Measurements from ENCODE around the gene ARHGAP8.
"Not testable (repeated sequence)": the region's sequence is repeated elsewhere in the genome, so short reads cannot be mapped to it uniquely, and the experiment has no call there.

The ARHGAP8 gene

DNA sequence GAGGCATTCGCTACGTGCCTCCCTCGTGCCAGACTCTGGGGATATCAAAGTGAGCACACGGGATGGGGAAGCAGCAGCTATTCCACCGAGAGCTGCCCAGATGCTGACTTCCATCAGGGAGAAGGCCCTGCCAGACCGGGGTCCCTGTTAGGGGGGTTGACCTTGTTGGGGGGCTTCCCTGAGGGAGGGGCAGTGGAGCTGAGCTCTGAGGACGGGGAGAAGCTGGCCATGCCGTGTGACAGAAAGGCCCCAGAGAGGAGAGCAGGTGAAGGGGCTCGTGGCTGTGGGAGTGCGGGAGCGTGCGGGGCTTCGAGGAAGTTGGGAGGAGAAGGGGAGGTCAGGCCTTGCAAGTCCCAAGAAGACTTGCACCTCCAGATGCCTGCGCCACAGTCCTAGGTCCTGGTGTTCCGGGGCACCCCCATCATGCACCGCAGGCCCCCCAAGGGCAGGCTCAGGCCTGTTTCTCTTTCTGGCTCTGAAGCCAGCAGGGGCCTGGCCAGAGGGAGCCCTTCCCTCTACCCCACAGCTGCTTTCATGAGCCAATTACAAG is 94.4 kb downstream of the ARHGAP8 start:
- peaks cover 2 to 5% of the 10 kb centered on the region in 2 donors for H3K27me3 ChIP-seq (ENCODE audit: control insufficient read depth in 1 of 2, insufficient read depth in 2 of 2, low read length in 2 of 2)
- H3K4me3 ChIP-seq (ENCODE audit: low read length in 2 of 2), result no peak overlapping the region
- H3K9me3 ChIP-seq (ENCODE audit: control insufficient read depth in 2 of 2, low read length in 2 of 2), result peaks cover 0 to 11% of the 10 kb centered on the region in 2 donors
- H3K4me1 ChIP-seq (ENCODE audit: control insufficient read depth, insufficient read depth, low read length), result no peaks in the 10 kb centered on the region
- no peak overlapping the region for H3K27ac ChIP-seq (ENCODE audit: low read length)
- no peak overlapping the region for H3K9ac ChIP-seq (ENCODE audit: low read length in 2 of 2)
- H3K36me3 ChIP-seq (ENCODE audit: control insufficient read depth in 2 of 2, insufficient read depth in 2 of 2, low read length in 2 of 2), result no peaks in the 10 kb centered on the region

DNA sequence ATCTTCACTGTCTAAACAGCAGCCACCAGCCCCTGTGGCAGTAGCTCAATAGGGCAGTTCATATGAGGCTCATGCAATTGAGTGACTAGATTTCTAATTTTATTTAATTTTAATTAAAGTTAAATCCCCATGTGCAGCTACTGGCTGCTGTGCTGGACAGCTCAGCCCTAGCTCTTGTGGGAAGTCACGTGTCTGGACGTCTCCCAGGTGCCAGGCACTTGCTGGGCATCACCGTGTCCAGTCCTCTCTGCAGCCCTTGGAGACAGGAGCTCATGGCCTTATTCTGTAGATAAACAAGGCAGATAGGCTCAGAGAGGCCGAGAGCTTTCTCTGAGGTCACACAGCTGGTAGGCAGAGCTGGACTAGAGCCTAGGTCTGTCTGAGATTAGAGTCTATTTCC is 95.0 kb downstream of the ARHGAP8 start:
- H3K36me3 ChIP-seq (ENCODE audit: control insufficient read depth in 2 of 2, insufficient read depth in 2 of 2, low read length in 2 of 2), result no peaks in the 10 kb centered on the region
- H3K9ac ChIP-seq (ENCODE audit: low read length in 2 of 2), result no peak overlapping the region
- H3K27ac ChIP-seq (ENCODE audit: low read length), result no peak overlapping the region
- H3K27me3 ChIP-seq (ENCODE audit: control insufficient read depth in 1 of 2, insufficient read depth in 2 of 2, low read length in 2 of 2), result peaks cover 2 to 5% of the 10 kb centered on the region in 2 donors
- H3K4me3 ChIP-seq (ENCODE audit: low read length in 2 of 2), result no peak overlapping the region
- peaks cover 0 to 11% of the 10 kb centered on the region in 2 donors for H3K9me3 ChIP-seq (ENCODE audit: control insufficient read depth in 2 of 2, low read length in 2 of 2)
- no peaks in the 10 kb centered on the region for H3K4me1 ChIP-seq (ENCODE audit: control insufficient read depth, insufficient read depth, low read length)

DNA sequence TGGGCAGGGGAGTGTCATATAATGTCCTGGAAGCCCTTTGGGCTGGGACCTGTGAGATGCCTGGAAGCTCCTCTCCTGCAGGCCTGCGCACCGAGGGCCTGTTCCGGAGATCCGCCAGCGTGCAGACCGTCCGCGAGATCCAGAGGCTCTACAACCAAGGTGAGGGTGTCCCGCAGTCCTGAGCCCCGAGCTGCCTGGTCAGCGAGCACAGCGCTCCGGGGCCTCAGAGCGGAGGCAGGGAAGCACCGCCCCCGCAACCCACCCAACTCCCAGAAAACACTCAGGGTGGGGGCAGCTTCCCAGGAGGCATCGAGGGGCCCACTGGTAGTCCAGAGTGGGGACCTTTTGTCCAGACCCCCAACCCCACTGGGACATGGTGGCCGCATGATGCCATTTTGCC is 95.5 kb downstream of the ARHGAP8 start:
- no peak overlapping the region for H3K4me3 ChIP-seq (ENCODE audit: low read length in 2 of 2)
- no peaks in the 10 kb centered on the region for H3K4me1 ChIP-seq (ENCODE audit: control insufficient read depth, insufficient read depth, low read length)
- no peaks in the 10 kb centered on the region for H3K36me3 ChIP-seq (ENCODE audit: control insufficient read depth in 2 of 2, insufficient read depth in 2 of 2, low read length in 2 of 2)
- peaks cover 0 to 11% of the 10 kb centered on the region in 2 donors for H3K9me3 ChIP-seq (ENCODE audit: control insufficient read depth in 2 of 2, low read length in 2 of 2)
- no peak overlapping the region for H3K27ac ChIP-seq (ENCODE audit: low read length)
- H3K9ac ChIP-seq (ENCODE audit: low read length in 2 of 2), result no peak overlapping the region
- H3K27me3 ChIP-seq (ENCODE audit: control insufficient read depth in 1 of 2, insufficient read depth in 2 of 2, low read length in 2 of 2), result peaks cover 0 to 5% of the 10 kb centered on the region in 2 donors

DNA sequence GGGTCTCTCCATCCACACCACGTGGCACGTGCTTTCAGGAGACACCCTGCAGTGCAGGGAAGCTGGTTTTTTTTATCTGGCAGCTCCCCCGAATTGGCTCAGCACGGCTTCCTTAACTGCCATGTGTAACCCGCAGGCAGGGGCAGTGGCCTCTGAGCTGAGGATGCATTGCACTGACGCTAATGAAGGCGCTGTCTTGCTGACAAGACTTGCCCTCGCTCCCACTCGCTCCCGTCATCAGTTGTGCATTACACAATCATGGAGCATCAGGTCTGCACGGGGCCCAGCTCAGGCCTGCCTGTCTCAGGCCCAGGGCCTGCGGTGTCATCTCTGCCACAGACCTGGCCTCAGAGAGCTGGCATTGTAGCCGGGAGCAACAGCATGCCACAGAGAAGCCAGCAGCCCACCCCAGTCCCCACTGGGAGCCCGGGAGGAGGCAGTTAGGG is 95.9 kb downstream of the ARHGAP8 start:
- no peak overlapping the region for H3K4me3 ChIP-seq (ENCODE audit: low read length in 2 of 2)
- no peaks in the 10 kb centered on the region for H3K36me3 ChIP-seq (ENCODE audit: control insufficient read depth in 2 of 2, insufficient read depth in 2 of 2, low read length in 2 of 2)
- no peaks in the 10 kb centered on the region for H3K4me1 ChIP-seq (ENCODE audit: control insufficient read depth, insufficient read depth, low read length)
- no peak overlapping the region for H3K27ac ChIP-seq (ENCODE audit: low read length)
- H3K9me3 ChIP-seq (ENCODE audit: control insufficient read depth in 2 of 2, low read length in 2 of 2), result peaks cover 0 to 11% of the 10 kb centered on the region in 2 donors
- H3K27me3 ChIP-seq (ENCODE audit: control insufficient read depth in 1 of 2, insufficient read depth in 2 of 2, low read length in 2 of 2), result peaks cover 0 to 5% of the 10 kb centered on the region in 2 donors
- no peak overlapping the region for H3K9ac ChIP-seq (ENCODE audit: low read length in 2 of 2)

DNA sequence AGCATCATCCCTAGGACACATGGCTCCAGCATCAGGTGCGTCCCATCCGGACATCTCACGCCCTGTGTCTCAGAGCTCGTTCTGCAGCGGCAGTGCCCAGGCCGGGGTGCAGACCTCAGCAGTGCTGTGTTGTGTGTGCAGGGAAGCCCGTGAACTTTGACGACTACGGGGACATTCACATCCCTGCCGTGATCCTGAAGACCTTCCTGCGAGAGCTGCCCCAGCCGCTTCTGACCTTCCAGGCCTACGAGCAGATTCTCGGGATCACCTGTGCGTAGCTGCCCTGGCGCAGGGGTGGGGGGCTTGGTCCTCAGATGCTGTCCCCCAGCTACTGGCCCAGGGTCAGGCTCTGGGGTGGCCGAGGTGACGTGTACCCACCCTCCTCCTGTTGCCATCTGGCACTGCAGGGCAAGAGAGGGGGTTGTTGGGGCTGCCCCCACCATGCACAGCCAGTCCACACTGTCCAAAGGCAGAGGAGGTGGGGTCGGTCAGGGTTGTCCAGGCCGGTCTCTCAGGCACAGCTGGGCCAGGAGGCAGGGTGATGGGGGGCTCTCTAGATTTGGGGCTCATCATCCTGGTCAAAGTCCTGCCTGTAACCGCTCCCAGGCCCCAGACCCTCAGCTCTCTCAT is 96.5 kb downstream of the ARHGAP8 start:
- no peaks in the 10 kb centered on the region for H3K4me1 ChIP-seq (ENCODE audit: control insufficient read depth, insufficient read depth, low read length)
- H3K36me3 ChIP-seq (ENCODE audit: control insufficient read depth in 2 of 2, insufficient read depth in 2 of 2, low read length in 2 of 2), result no peaks in the 10 kb centered on the region
- H3K9me3 ChIP-seq (ENCODE audit: control insufficient read depth in 2 of 2, low read length in 2 of 2), result peaks cover 0 to 9% of the 10 kb centered on the region in 2 donors
- H3K4me3 ChIP-seq (ENCODE audit: low read length in 2 of 2), result no peak overlapping the region
- H3K27me3 ChIP-seq (ENCODE audit: control insufficient read depth in 1 of 2, insufficient read depth in 2 of 2, low read length in 2 of 2), result peaks cover 0 to 5% of the 10 kb centered on the region in 2 donors
- no peak overlapping the region for H3K27ac ChIP-seq (ENCODE audit: low read length)
- H3K9ac ChIP-seq (ENCODE audit: low read length in 2 of 2), result no peak overlapping the region

DNA sequence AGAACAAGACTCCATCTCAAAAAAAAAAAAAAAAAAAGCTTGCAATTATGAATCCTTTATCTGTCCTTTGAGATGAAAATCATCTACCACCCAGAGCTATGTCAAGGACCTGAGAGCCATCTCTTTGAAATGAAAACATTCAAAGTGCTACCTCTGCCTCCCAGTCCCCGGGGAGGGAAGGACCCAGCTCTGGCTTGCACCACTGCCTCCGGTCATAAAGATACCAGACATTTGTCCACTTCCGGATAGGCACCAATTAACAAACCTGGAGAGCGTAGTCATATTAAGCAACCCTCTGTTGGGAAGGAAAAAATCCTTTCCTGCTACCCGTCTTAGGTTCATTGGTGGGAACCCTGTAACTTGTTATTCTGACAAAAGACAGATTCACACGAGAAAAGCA is 98.6 kb downstream of the ARHGAP8 start:
- Histone ChIP-seq H3K9ac (ENCODE audit: low read length in 2 of 2) (no peak overlapping the region), H3K9me3 (ENCODE audit: control insufficient read depth in 2 of 2, low read length in 2 of 2) (no peaks in the 10 kb centered on the region), H3K27me3 (ENCODE audit: control insufficient read depth in 1 of 2, insufficient read depth in 2 of 2, low read length in 2 of 2) (peaks cover 0 to 5% of the 10 kb centered on the region in 2 donors), H3K36me3 (ENCODE audit: control insufficient read depth in 2 of 2, insufficient read depth in 2 of 2, low read length in 2 of 2) (no peaks in the 10 kb centered on the region), H3K27ac (ENCODE audit: low read length) (no peak overlapping the region), H3K4me1 (ENCODE audit: control insufficient read depth, insufficient read depth, low read length) (no peaks in the 10 kb centered on the region), H3K4me3 (ENCODE audit: low read length in 2 of 2) (no peak overlapping the region)

DNA sequence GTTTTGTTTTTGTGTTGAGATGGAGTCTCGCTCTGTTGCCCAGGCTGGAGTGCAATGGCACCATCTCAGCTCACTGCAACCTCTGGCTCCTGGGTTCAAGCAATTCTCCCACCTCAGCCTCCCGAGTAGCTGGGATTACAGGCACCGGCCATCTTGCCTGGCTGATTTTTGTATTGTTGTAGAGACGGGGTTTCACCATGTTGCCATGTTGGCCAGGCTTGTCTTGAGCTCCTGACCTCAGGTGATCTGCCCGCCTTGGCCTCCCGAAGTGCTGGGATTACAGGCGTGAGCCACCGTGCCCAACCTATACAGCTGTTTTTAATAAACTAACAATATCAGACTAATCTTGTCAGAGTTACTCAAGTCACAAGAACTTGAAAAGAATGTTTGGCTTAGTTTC is 102.3 kb downstream of the ARHGAP8 start:
- not testable (repeated sequence) for H3K9me3 ChIP-seq (ENCODE audit: control insufficient read depth in 2 of 2, low read length in 2 of 2); H3K27ac ChIP-seq (ENCODE audit: low read length); H3K36me3 ChIP-seq (ENCODE audit: control insufficient read depth in 2 of 2, insufficient read depth in 2 of 2, low read length in 2 of 2); H3K9ac ChIP-seq (ENCODE audit: low read length in 2 of 2); H3K27me3 ChIP-seq (ENCODE audit: control insufficient read depth in 1 of 2, insufficient read depth in 2 of 2, low read length in 2 of 2); H3K4me3 ChIP-seq (ENCODE audit: low read length in 2 of 2); H3K4me1 ChIP-seq (ENCODE audit: control insufficient read depth, insufficient read depth, low read length)

DNA sequence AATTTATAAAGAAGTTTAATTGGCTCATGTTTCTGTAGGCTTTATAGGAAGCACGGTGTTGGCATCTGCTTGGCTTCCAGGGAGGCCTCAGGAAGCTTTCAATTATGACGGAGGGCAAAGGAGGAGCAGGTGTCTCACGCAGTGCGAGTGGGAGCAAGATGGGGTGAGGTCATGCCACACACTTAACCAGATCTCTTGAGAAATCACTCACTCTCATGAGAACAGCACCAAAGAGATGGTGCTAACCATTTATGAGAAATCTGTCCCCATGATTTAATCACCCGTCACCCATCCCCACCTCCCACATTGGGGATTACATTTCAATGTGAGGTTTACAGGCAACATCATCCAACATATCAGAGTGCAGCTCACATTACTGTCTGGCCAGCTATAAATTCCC is 103.5 kb downstream of the ARHGAP8 start:
- H3K4me3 ChIP-seq (ENCODE audit: low read length in 2 of 2), result no peak overlapping the region
- no peaks in the 10 kb centered on the region for H3K27me3 ChIP-seq (ENCODE audit: control insufficient read depth in 1 of 2, insufficient read depth in 2 of 2, low read length in 2 of 2)
- H3K36me3 ChIP-seq (ENCODE audit: control insufficient read depth in 2 of 2, insufficient read depth in 2 of 2, low read length in 2 of 2), result no peaks in the 10 kb centered on the region
- H3K9me3 ChIP-seq (ENCODE audit: control insufficient read depth in 2 of 2, low read length in 2 of 2), result no peaks in the 10 kb centered on the region
- no peak overlapping the region for H3K9ac ChIP-seq (ENCODE audit: low read length in 2 of 2)
- no peaks in the 10 kb centered on the region for H3K4me1 ChIP-seq (ENCODE audit: control insufficient read depth, insufficient read depth, low read length)
- H3K27ac ChIP-seq (ENCODE audit: low read length), result no peak overlapping the region

DNA sequence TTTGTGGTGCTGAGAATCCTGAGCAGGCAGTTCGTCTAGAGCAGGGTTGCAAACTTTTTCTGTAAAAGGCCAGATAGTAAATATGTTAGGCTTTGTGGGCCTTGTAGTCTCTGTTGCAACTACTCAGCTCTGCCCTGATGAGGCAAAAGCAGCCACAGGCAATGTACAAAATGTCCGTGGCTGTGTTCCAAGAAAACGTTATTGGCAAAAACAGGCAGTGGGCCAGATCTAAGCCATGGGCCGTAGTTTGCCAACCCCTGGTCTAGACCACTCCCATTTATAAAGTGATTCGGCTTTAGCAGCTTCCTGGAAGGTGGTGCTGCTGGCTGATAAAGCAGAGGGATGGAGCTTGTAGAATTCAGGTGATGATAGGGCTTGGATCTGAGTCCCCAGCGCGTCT is 106.4 kb downstream of the ARHGAP8 start:
- H3K4me1 ChIP-seq (ENCODE audit: control insufficient read depth, insufficient read depth, low read length); H3K9me3 ChIP-seq (ENCODE audit: control insufficient read depth in 2 of 2, low read length in 2 of 2); H3K27me3 ChIP-seq (ENCODE audit: control insufficient read depth in 1 of 2, insufficient read depth in 2 of 2, low read length in 2 of 2); H3K9ac ChIP-seq (ENCODE audit: low read length in 2 of 2); H3K27ac ChIP-seq (ENCODE audit: low read length); H3K36me3 ChIP-seq (ENCODE audit: control insufficient read depth in 2 of 2, insufficient read depth in 2 of 2, low read length in 2 of 2); H3K4me3 ChIP-seq (ENCODE audit: low read length in 2 of 2): not testable (repeated sequence)

DNA sequence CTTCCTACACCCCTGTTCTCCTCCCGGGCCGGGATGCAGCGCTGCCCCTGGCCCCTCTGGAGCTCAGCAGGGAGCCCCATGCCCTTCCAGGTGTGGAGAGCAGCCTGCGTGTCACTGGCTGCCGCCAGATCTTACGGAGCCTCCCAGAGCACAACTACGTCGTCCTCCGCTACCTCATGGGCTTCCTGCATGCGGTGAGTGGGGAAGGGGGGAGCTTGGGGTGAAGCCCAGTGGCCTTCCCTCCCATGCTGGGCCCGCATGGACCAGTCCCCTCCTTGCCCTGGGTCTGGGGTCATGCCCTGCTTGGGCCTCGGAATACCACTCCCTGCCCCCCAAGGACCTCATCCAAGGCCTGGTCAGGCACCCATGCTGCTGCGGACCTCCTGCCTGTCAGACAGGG is 107.3 kb downstream of the ARHGAP8 start:
- Histone ChIP-seq H3K27ac (ENCODE audit: low read length) (no peak overlapping the region), H3K27me3 (ENCODE audit: control insufficient read depth in 1 of 2, insufficient read depth in 2 of 2, low read length in 2 of 2) (no peaks in the 10 kb centered on the region), H3K9ac (ENCODE audit: low read length in 2 of 2) (no peak overlapping the region)

DNA sequence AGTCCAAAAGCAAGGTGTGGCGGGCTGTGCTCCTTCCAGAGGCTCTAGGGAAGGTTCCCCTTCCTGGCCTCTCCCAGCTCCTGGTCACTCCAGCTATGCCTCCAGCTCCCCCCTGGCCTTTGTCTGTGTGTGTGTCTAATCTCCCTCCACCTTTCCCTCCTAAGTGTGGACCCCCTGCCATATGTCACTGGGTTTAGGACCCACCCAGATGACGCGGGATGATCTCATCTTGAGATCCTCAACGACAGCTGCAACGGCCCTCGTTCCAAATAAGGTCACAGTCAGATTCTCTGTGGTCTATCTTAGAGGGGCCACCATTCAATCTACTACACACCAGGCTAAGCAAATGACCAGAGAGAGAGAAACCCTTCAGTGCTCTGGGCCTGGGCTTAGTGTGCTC is 107.9 kb downstream of the ARHGAP8 start:
- H3K27ac ChIP-seq (ENCODE audit: low read length), result no peak overlapping the region
- no peaks in the 10 kb centered on the region for H3K9me3 ChIP-seq (ENCODE audit: control insufficient read depth in 2 of 2, low read length in 2 of 2)
- no peaks in the 10 kb centered on the region for H3K36me3 ChIP-seq (ENCODE audit: control insufficient read depth in 2 of 2, insufficient read depth in 2 of 2, low read length in 2 of 2)
- no peaks in the 10 kb centered on the region for H3K27me3 ChIP-seq (ENCODE audit: control insufficient read depth in 1 of 2, insufficient read depth in 2 of 2, low read length in 2 of 2)
- H3K9ac ChIP-seq (ENCODE audit: low read length in 2 of 2), result no peak overlapping the region
- no peak overlapping the region for H3K4me3 ChIP-seq (ENCODE audit: low read length in 2 of 2)
- no peaks in the 10 kb centered on the region for H3K4me1 ChIP-seq (ENCODE audit: control insufficient read depth, insufficient read depth, low read length)

More for the DNA sequence above, 107.3 kb downstream of the ARHGAP8 start:
- no peak overlapping the region for H3K4me3 ChIP-seq (ENCODE audit: low read length in 2 of 2)
- no peaks in the 10 kb centered on the region for H3K9me3 ChIP-seq (ENCODE audit: control insufficient read depth in 2 of 2, low read length in 2 of 2)
- H3K36me3 ChIP-seq (ENCODE audit: control insufficient read depth in 2 of 2, insufficient read depth in 2 of 2, low read length in 2 of 2), result no peaks in the 10 kb centered on the region
- no peaks in the 10 kb centered on the region for H3K4me1 ChIP-seq (ENCODE audit: control insufficient read depth, insufficient read depth, low read length)

Data from stomach smooth muscle (tissue), 2 donors.